H1 (cell line): Measurements from ENCODE around the gene PEX3. TPM values are rescaled to one million over a fixed set of nuclear protein-coding genes. Genes with fewer than 3 reads are reported as not detected.

Experiments
- ATF3 ChIP-seq: IDR thresholded peaks from 2 replicates; pipeline ENCODE4 v1.6.1; 2011; ENCODE audit warnings: low read depth, mild to moderate bottlenecking, low read length; ENCODE audit not compliant: insufficient read depth
- TBP ChIP-seq: IDR thresholded peaks from 2 replicates; pipeline ENCODE4 v1.6.1; 2011; ENCODE audit warnings: low read depth, low read length, improper control_type of control experiment
- polyA plus RNA-seq, 7 experiments: library from polyadenylated mRNA; depleted of rRNA in 3 of 7; stranded (reverse) in 5 of 7; unstranded in 2 of 7; fragments of >200 nt in 5 of 7; fragments of 200-250 nt in 2 of 7; gene quantifications; 1 replicate in 5 of 7; 2 replicates in 1 of 7; 4 replicates in 1 of 7; pipeline versions ENCODE4 v1.2.1 to v1.2.3, GENCODE V29; 2011 to 2013; ENCODE audit warnings: missing spikeins in 2 of 7, mixed read lengths in 2 of 7
- total RNA-seq: library from RNA; stranded (reverse); fragmentation: NEBNext Ultra II Directional; extraction: Animal tissue kit (Norgen Biotek cat#: 25700); gene quantifications from 2 replicates; pipeline ENCODE4 v1.2.1, GENCODE V29; 2021

PEX3 gene
- total and polyA plus RNA-seq, 2 of the 8 experiments (the other 6 are each of a cell fraction or from before 2014, with no cell fraction given), result 8.0 to 16.8 TPM

GRCh38 chr6:143498428-143498827 is 47.8 kb downstream of the PEX3 start (continued):
- TF ChIP-seq ATF3 (no peak), TBP (no peak)
- TF ChIP-seq, all 59 proteins: peak for 0
